NK-92 treated with Interleukin-12 subunit alpha and Interleukin-12 subunit beta, amount 100 ng/mL, for 24 hours (cell line): ENCODE measurements around the gene ATAT1.

Source experiments
- DNase-seq: peaks from one replicate; lab custom pipeline; 2025; lab: John Stamatoyannopoulos, UW

ATAT1 gene

DNA sequence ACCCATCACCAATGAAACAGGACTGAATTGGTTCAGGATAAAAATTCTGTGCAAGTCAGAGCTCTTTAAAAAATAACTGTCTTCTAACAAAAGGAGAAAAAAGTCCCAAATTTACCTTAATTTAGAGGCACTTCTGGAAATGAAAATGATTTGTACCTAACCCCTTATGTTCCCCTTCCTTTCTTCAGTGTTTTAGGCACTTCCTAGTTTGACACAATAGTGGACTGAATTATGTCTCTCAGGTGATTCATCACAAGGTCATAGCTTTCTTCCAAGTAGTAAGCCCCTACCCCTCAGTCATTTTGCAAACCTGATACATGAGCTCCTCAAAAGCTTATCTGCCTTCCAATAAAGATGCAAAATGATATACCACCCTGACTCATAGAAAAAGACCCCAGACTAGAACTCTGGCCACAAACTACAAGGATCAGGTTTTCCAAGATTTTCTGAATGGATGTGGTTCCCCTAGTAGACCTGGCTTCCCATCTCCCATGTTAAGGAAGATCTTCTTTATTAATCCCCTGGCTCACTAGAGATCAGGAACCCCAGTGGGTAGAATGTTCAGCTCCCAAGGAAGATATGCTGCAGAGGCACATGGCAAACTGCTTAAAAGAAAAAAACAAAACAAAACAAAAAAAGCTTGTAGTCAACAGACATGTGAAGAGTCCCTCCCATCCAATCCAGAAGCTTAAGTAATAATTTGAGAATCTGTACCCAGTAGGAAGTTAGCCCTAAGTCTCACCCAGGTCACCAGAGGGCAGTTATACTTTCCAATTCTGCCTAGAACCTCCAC is 13.2 kb upstream of the ATAT1 start:
- no peak for DNase-seq

- no peak for DNase-seq
Measured at GRCh38 chr6:30614044-30614842, 12.4 kb upstream of the ATAT1 start.

DNA sequence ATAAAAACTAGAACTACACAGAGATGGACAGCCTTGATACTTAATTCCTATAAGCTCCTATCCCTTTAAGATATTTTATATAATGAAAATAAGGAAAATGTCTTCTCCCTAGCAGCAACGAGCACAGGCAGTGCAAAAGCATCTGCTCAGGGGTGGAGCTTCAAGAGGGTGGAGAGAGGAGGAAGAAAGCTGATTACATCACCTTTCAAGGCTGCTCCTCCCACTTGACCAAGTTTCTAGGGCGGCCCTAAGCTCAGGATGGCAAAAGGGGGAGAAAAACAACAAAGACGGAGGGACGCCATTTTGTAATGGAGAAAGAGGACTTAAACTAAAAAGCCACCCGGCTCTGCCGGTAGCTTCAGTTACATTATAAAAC is 11.8 kb upstream of the ATAT1 start:
- DNase-seq, result peak; percentile 72

- DNase-seq, result peak; percentile 32
Measured at GRCh38 chr6:30615219-30615957, 11.3 kb upstream of the ATAT1 start.

DNA sequence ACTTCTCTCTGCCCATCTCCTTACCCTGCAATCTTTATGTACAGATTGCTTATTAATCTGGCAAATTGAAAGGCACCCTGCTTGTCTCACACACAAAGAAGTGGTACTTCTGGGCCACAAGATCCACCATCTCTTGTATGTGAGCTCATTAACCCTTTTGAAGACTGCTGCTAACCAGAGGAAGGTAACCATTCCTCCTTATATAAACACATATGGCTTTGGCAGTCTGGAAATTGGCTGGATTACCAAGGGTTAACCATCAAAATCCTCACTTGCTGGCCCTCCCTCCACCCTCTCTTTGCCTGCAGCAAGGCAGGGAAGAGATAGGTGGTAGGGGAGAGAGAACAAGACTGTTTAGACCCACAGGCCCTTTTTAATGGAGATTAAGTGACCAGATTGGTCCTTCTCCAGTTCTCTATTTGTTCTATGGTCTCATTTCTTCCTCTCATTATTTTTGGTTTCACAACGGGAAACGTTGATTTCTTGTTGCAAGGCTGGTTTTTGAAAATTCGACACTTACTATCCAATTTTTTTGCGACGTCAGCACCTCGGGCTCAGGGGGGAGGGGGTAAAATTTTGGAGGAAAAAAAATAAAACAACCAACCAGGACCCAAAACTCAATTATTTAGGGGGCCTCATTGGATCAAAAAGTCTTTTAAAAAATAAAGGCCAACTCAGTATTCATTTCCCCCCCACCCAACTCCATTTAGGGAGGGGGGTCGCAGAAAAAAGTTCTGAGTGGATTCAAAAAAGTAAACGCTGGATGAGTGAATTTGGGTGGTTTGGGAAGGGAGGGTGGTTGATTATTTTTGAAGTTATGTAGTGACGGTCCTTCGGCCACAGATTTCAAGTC is 10.5 kb upstream of the ATAT1 start:
- no peak for DNase-seq

GRCh38 chr6:30616811-30617564 is 9.7 kb upstream of the ATAT1 start, which contains the start of gene PPP1R10:
PPP1R10 (minus strand) TSS chr6:30617243; CDS start chr6:30609944, 7,299 bp downstream.
- DNase-seq, result peak; percentile 99

DNA sequence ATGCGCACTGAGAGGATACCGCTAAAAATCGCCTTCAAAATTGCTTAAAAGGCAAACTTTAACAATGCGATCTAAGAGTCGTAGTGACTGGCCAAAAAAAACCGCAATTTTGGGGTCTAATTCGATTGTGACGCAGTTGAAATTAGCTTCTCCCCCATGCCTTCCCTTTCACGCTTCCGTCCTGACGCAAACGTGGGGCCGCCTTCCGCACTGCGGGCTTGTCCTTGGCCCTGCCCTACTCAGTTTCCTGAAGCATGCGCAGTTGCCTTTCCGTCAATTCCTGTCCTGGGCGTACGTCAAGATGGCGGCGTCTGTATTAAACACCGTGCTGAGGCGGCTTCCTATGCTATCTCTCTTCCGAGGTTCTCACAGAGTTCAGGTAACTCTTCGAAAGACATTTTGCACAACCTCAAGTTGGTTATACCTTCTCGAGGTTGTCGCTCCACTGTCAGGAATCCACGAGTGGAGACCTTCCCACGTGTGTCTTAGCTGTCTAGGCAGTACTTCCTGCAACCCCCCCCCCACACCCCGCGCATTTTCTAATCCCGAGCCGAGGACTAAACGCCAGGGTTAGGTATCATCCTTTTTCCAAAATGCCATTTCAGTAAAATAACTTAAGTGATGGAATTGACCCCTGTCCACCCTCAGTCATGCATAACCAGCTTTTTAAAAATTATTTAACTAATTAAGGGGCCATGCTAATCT is 9.0 kb upstream of the ATAT1 start, which contains the start of gene MRPS18B:
Gene MRPS18B, plus strand, starts transcription at position 276 of the 705 bp plus-strand sequence. Its CDS starts 26 bp downstream, at position 302.
- peak; percentile 97 for DNase-seq

- peak; percentile 12 for DNase-seq
Measured at GRCh38 chr6:30618270-30618797, 8.3 kb upstream of the ATAT1 start.

DNA sequence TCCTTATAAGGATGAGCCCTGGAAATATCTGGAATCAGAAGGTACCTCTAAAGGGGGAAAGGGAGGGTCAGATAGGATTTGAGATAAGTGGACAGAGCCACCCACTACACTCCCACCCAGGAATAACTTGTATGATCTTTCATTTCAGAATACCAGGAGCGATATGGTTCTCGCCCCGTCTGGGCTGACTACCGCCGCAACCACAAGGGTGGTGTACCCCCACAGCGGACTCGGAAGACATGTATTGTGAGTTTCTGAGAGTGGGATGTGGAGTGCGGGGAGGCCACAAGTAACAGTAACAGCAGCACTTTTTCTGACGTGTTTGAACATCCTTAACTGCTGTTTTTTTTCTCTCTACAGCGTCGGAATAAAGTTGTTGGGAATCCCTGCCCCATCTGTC is 7.1 kb upstream of the ATAT1 start:
- DNase-seq, result no peak

- no peak for DNase-seq
Measured at GRCh38 chr6:30625511-30625910, 1.2 kb upstream of the ATAT1 start.

DNA sequence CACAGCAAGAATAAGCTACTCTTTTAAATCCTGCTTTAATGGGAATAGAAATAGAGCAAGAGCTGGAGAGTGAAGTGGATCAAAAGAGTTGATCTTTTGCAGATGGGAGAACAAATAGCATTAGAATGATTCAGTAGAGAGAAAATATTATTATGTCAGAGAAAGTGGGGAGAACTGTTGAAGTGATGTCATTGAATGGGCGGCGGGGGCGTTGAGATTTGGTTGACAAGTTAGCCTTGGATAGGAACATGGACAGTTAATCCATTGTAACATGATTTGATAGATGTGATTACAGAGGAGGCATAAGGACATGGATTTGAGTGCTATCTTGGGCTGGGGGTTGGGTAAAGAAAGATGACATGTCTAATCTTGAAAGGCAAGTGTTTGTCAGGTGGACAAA is 9.2 kb downstream of the ATAT1 start:
- DNase-seq, result no peak

DNA sequence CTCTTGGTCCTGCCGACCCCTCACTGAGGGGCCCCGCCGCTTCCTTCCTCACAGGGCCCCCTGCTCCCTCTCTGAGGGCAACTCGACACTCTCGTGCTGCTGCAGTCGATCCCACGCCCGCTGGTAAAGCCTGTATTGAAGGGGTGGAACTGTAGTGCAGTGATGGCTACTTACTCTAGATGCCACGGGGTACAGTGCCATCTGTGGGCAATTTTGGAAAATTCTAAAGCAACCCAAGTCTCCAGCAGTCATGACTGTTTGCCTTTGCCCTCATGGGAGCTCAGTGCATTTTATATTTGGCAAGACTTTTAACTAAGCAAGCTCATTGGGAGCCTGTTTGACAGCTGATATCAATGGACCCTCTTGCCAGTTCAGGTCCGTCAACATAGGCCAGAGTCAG is 13.8 kb downstream of the ATAT1 start:
- no peak for DNase-seq

- DNase-seq, result no peak
Measured at GRCh38 chr6:30641048-30641447, 14.4 kb downstream of the ATAT1 start.

DNA sequence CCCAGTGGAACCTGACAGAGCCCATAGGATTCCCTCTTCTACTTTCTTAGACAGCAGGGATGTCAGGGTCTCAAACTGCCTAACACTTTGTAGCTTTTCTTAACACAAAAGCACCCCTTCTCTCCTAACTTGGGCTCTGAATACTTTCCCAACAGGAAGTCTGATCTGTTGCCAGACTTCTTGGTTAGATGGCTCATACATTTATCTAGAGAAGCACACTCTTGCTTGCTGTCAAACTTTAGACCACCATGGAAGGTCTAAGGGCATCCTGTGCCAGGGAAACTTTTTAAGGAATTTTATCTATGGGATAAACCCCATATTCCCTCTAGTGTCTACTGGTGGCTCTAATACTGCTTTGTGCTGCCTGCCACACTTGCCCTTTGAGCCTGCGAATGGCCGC is 17.0 kb downstream of the ATAT1 start:
- DNase-seq, result no peak

DNA sequence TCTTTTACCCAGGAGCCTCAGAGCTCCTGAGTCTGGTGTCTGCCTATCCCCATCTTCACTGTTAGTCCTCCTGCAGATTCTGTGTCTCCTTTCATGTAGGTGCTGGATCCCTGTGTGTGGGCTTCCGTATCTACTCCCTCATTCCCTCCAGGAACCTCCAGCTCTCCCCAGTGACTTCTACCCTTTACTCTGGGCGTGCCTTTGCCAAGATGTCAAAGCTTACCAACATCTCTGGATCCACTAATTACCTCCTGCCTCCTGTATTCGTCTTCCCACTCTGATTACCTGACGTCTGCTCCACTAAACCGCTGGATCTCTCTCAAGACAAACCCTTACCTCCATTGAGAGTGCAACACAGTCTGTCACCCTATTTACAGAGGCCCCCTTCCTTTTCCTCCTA is 18.1 kb downstream of the ATAT1 start:
- no peak for DNase-seq

DNA sequence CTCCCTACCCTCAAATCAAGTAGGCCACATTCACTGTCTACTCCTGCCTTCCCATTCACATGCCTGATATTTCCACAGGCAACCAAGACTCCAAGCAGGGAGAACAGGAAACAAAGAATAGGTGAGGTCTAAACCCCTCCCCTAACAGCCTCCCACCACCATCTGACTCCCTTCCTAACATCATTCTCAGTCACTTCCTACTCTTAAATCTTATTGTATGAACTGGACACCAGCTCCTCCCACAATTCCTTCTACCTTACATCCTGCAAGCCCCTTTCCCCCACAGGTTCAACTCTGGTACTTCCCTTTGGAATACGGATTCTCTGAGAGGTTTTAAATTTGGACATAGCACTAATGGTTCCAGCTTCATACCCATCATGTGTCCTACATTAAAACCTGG is 19.3 kb downstream of the ATAT1 start:
- no peak for DNase-seq

GRCh38 chr6:30646450-30647241 is 20.0 kb downstream of the ATAT1 start, which contains the start of gene C6orf136:
C6orf136 (plus strand) TSS chr6:30647133; CDS start chr6:30647232, 99 bp downstream.
- DNase-seq, result peak; percentile 95

GRCh38 chr6:30647242-30648116 is 20.8 kb downstream of the ATAT1 start:
- DNase-seq, result peak; percentile 85
